ENCODE measurements around the gene SHROOM3.

The SHROOM3 gene

DNA sequence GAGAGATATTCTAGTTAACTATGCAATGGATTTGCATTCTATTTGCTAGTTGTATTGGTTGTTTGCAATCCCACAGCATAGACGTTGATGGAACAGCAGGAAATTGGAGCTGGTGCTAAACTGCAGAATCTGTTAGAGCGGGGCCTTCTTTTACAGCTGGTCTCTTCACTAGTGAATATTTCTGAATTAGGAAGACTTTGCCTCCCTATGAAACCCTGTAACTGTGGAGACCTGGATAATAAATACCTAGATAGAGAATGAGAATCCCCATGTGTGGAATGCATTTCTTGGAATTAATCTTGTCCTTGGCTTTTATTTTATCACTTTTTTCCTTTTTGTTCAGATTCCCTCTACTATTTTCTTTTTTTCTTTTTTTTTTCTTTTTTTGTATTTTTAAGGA is 109.7 kb downstream of the SHROOM3 start:
- no peak for DNase-seq

DNA sequence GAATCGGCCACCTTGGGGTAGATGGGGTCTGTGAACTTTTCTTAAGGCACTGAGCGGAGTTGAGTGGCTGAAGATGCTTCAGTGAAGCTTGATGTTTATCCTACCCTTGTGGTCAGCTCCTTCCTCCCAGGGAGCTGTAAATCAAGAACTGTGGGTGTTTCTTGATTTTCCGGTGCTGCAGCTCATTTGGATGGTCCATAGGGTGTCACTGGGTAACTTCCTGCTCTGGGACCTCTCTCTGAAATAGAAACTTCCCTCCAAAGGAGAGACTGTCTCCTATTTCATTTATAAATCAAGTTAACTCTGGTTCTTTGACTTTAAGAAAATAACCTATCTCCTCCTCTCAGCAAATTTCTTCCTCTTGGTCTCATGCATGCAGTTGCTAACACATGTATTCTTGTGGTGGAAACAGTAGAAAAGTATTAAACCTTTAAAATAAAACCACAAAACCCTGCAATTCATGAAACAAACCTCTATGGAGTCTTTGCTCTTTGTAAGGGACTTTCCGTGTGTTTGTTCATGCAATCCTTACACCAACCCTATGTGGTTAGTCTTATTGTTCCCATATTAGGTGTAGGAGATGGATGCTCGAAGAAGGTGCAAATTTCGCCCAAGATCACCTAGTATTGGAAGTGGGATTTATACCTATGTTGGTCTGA is 110.3 kb downstream of the SHROOM3 start:
- no peak for DNase-seq

DNA sequence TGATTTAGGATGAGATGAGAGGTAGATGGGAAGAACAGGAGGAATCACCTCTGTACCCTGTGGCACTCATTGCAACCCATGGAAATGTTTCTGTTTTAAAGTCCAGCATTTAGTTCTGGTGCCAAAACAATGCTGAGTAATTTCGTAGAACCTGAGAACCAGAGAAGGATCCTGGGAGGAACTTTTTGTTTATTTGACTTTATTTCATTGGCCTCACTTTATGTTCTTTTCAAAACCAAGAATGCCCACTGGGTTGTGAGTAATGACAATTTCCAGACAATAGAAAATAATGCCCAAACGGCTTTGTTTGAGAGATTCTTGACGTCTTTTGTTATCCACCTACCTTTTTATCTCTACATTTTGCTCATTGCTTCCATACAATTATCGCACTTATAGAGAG is 111.3 kb downstream of the SHROOM3 start:
- no peak for DNase-seq

- no peak for DNase-seq
Observed at GRCh38 chr4:76546759-76547742, 112.0 kb downstream of the SHROOM3 start.

DNA sequence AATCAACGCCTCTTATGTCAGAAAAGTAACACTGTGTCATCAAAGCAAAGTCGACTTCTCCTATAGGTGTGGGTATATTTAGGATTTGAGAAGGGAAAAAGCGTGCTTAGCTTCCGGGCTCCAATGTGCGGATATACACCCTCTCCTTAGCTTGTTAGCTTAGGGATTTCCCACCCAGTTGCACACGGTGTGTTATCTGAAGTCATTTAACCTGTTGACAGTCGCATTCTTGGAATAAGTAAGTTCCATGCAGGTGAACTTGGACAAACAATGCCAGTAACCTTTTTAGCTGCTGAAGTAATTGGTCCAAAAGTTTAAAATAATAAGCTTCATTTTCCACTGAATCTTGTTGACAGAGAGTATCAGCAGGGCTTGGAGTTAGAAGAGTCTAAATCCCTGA is 113.7 kb downstream of the SHROOM3 start:
- DNase-seq = no peak

DNA sequence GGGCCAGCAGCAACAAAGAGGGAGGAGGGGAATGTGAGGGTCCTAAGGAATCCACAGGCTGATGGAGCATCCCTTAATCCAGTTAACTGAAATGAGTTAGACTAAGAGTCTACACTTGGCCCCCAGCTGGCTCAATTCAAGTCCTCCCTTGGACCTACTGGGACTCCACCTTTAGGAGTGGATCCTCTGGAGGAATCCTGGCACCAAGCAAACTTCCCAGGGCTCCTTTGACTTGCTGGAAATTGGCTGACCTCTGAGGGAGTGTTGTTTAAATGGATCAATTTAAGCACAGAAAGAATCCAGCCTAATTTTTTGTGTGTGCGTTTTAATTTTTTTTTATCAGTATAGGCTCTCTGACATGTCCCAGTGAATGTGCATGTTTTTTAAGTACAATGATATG is 114.7 kb downstream of the SHROOM3 start:
- DNase-seq = no peak

GRCh38 chr4:76550966-76551780 is 116.1 kb downstream of the SHROOM3 start:
- DNase-seq = no peak

GRCh38 chr4:76554630-76555029 is 119.6 kb downstream of the SHROOM3 start:
- no peak for DNase-seq

- DNase-seq = no peak
Observed at GRCh38 chr4:76556452-76556851, 121.4 kb downstream of the SHROOM3 start.

GRCh38 chr4:76558396-76559235 is 123.6 kb downstream of the SHROOM3 start:
- DNase-seq = no peak

DNA sequence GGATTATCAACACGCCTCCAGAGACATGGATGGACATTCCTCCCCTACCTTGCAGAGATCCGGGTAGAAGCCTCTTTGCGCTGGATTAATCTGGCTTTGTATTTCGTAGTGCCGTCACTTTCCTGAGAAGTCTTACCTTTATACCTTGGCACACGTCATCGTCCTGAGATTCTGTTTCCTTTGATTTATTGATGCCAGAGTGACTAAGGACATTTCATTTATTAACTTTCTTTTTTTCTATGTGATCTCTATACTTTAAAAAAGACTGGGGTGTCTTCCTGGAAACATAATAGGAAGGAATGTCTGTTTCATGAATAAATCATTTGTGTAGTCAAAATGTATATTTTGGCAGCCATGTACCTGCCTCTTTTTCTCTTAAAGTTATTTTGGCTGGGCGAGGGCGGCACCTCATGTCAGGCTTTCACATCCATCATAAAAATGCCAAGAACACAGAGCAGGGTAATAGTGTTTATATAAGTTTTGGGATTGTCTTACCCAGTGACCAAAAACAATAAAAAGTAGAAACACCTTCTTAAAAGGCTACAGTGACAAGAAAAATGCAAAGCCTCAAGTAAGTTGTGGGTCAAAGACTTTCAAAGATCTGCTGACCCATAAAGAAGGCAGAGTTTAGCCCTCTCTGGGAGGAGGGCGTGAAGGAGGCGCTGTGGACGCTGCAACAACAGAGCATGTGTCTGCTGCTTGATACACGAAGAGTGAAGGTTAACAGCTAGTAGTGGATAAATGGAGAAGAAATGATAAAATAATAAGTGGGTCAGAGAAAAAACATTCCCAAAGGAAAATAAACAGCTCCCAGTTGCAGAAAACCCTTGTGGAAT is 124.4 kb downstream of the SHROOM3 start:
- no peak for DNase-seq

- no peak for DNase-seq
Observed at GRCh38 chr4:76562161-76562560, 127.1 kb downstream of the SHROOM3 start.

DNA sequence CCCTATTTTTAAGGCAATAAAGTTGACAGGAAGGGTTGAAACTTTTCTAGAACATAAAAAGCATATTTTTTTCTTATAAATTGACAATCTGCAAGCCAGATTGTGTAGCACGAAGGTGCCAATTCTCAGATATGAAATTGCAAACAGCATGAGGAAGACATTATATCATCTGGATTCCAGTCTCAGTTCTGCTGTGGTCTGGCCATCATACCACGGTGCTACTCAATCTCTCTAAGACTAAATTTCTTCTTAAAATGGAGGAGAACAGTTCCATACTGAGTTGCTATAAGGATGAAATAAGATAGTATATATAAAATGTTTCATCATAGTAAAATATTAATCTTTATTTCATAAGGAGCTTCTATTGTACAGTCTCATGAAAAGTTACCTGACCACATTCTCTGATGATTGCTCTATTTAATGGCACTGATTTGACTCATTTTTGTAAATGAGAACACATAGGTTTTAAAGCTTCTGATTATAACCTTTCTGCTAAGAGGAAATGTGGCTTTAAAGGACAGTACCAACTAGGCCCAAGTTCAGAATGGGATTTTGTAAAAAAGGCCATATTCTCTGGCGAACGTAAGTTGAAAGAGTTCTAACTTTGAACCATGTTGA is 127.9 kb downstream of the SHROOM3 start:
- no peak for DNase-seq

GRCh38 chr4:76563454-76564122 is 128.6 kb downstream of the SHROOM3 start:
- DNase-seq = no peak

DNA sequence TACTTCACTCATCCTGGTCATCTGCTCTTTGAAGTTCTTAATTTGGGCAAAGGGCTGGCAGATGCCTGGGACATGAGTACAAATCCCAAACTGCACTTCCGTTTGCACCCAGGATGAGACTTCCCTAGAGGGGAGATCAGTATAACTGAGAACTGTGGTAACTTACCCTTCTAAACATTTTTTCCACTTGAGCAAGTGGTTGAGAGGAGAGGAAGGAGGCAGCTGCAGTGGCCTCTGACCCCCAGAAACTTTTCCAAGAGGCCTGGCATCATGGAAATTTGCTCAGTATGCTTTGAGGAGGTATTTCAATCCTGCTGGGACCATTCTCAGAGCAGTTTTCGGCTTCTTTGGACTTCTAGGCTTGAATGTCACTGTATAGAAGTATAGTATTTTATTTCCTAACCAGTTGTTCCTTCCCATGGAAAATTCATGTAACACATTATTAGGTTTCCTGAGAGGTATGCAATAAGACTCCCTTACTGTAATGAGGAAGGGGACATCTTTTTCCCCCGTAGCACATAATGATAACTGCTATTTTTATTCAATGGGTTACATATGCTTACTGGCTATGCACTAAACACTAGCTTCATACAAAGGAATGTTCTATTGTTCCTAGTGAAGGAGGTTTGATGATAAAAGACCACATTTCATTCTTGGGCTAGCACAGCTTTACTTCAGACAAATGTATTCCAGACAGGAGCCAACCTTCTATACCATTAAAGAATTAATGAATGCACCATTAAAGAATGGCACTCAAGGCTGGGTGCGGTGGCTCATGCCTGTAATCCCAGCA is 129.3 kb downstream of the SHROOM3 start:
- DNase-seq = no peak

DNA sequence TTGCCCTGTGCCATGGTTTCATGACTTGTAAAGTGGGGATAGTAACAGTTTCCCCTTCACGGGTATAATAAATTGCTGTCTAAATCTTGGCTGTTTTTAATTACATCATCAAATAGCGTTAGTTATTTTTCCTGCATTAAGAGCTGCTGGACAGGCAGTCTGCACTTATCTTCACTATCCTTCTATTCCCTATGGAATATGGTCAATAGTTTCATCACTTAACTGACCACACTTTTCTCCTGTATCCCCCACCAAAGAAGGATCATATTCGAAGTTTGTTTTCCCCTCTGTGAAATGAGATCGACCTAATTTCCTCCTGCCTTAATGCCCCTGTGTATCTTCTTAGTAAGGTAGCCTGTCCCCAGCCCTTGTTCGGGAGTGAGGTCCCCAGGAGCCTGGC is 133.2 kb downstream of the SHROOM3 start:
- no peak for DNase-seq

GRCh38 chr4:76569225-76569624 is 134.2 kb downstream of the SHROOM3 start:
- DNase-seq = no peak

DNA sequence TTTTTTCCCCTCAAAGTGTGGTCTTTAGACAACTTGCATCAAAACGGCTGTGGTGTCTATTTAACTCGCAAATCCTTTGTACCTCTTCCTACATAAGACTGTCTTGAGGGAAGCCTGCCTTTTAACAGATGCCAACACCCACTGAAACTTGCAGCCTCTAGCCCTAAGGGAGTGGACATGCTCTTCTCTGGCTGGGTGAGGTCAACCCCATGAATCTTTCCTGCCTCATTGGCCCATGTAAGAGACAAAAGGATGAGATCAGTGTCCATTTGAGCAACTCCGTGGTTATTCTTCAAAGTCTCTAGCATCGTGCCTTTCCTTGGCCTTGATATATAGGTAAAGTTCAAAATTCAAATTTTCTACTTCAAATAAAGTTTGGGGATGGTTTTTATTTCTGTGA is 134.7 kb downstream of the SHROOM3 start:
- no peak for DNase-seq

DNA sequence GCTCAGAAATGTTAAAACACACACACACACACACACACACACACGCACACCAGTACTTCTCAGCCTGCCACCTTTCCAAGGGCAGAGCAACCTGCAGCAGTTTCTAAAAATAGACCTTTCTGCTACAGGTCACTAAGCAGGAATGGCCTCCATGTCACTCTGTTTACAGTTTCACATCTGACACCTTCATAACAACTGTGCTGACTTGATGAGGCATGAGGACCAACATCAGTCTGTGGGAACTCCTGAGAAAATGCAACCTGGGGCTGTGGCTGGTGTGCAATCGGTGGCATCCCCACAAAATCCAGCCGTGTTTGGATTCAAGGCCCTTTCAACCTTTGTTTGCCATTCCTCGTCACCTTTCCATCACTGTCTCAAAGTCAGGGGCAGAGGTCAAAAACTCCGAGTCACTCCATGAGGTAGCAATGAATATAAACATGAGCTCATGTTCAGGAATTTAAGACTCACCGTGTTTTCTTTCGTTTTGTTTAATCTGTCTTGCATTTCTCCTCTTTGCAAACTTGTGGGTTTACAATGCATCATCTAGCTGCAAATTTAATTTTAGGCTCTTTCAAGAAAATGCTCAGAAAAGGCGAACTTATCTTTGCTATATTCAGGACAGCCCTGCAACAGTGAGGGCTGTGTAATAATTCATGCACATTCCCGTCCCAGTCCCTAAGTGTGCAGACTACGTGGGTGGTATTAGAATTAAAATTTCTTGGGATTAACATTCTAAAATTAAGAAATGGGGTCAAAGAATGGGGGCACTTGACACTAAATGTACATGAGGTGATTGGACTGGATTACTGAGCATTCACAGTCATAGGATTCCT is 135.3 kb downstream of the SHROOM3 start:
- DNase-seq = no peak
